Activated CD8-positive, alpha-beta T cell treated with anti-CD3 and anti-CD28 coated beads for 36 hours (primary cell): ENCODE measurements around the gene PLEKHJ1. TPM values are rescaled to one million over a fixed set of nuclear protein-coding genes. Genes with fewer than 3 reads are reported as not detected.
A peak's percentile ranks its signal among the peaks of the same experiment; 100 is the strongest.

Experiments used
- ATAC-seq: fragments of 200-7000 bp; cut with Tn5 transposase; one replicate; pipeline ENCODE4 v1.10.0; 2021; ENCODE audit warnings: mild to moderate bottlenecking, moderate library complexity
- CTCF ChIA-PET: fragments of 350-600 bp; sonication (Branson Sonifier 250); formaldehyde crosslinking; loops from one replicate; lab custom pipeline; 2021; ENCODE audit warnings: antibody characterized with exemption; lab: Charles Lee
- POLR2A ChIA-PET: fragments of 350-600 bp; sonication (Branson Sonifier 250); formaldehyde crosslinking; loops from one replicate; lab custom pipeline; 2021; ENCODE audit warnings: antibody characterized with exemption; lab: Charles Lee
- DNase-seq: peaks from one replicate; pipeline ENCODE4 v3.0.0-alpha.2; 2020
- H3K27ac Mint-ChIP-seq: one replicate; pipeline ENCODE4 v1.8.0; 2021; ENCODE audit warnings: mild to moderate bottlenecking, mixed read lengths
- H3K27me3 Mint-ChIP-seq: one replicate; pipeline ENCODE4 v1.8.0; 2021; ENCODE audit warnings: mixed read lengths
- H3K36me3 Mint-ChIP-seq: one replicate; pipeline ENCODE4 v1.8.0; 2021; ENCODE audit warnings: low read depth, mixed read lengths
- H3K4me1 Mint-ChIP-seq: one replicate; pipeline ENCODE4 v1.8.0; 2021; ENCODE audit warnings: low read depth, mixed read lengths
- H3K4me3 Mint-ChIP-seq: one replicate; pipeline ENCODE4 v1.8.0; 2021; ENCODE audit warnings: mild to moderate bottlenecking, moderate library complexity, mixed read lengths
- H3K9me3 Mint-ChIP-seq: one replicate; pipeline ENCODE4 v1.8.0; 2021; ENCODE audit warnings: mixed read lengths
- intact Hi-C: fragments of 100-400 bp; cut with micrococcal nuclease; formaldehyde crosslinking; loops from one replicate; pipeline ENCODE4 v1.10.0; 2022
- microRNA-seq: library from miRNA; unstranded; fragments of <30 nt; microRNA quantifications from one replicate; pipeline ENCODE4 v1.2.0, GENCODE V29; 2022; ENCODE audit warnings: borderline microRNAs expressed, borderline replicate concordance
- total RNA-seq, 2 experiments: library from RNA; stranded (reverse); gene quantifications; one replicate each; pipeline ENCODE4 v1.2.3, GENCODE V29; 2021
- TF ChIP-seq, protein P1 (sequence below): fragments of 200-600 bp; IDR thresholded peaks from one replicate; pipeline ENCODE4 v1.8.0; 2022; ENCODE audit warnings: antibody characterized with exemption, mild to moderate bottlenecking

Gene PLEKHJ1
- total RNA-seq, 2 experiments from 2014 or later, result 65.3 to 72.8 TPM

DNA sequence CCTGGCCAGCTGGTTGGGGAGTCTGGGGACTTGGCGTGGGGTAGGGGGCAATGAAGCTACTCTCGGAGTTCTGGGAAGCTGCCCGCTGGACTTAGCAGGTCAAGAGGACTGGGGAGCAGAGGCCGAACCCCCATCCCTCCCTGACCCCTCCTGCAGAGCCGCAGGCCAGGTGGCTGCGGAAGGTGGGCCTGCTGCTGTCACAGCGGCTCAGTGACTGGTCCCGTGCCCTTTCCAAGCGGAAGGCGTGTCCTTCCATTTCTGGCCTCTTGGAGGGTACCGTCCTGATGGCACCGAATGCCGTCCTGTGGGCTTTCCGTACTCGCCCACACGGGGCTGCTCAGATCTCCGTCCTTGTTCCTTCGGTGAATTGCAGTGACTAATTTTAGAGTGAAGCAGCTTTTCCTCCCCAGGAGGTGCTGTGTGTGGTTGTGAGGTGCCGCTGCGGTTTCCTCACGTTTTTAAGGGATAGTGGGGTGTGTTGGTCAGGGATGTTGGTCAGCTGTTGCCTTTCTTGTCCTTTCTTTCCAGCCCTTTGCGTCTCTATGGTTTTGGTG is 51.6 kb downstream of the PLEKHJ1 start:
- Mint-ChIP-seq H3K4me3 (no peak overlapping the region), H3K27me3 (no peaks in the 10 kb centered on the region), H3K27ac (no peak overlapping the region), H3K4me1 (peaks cover 11% of the 10 kb centered on the region), H3K9me3 (no peaks in the 10 kb centered on the region), H3K36me3 (peaks cover 39% of the 10 kb centered on the region)
- ChIA-PET CTCF (no interaction called here), POLR2A (interaction anchor here (1.0 kb wide), 1 partner anchor 45 kb away, joined by 4 read pairs; no protein-coding TSS in a partner anchor)
- no peak for DNase-seq
- TF ChIP-seq, protein P1, sequence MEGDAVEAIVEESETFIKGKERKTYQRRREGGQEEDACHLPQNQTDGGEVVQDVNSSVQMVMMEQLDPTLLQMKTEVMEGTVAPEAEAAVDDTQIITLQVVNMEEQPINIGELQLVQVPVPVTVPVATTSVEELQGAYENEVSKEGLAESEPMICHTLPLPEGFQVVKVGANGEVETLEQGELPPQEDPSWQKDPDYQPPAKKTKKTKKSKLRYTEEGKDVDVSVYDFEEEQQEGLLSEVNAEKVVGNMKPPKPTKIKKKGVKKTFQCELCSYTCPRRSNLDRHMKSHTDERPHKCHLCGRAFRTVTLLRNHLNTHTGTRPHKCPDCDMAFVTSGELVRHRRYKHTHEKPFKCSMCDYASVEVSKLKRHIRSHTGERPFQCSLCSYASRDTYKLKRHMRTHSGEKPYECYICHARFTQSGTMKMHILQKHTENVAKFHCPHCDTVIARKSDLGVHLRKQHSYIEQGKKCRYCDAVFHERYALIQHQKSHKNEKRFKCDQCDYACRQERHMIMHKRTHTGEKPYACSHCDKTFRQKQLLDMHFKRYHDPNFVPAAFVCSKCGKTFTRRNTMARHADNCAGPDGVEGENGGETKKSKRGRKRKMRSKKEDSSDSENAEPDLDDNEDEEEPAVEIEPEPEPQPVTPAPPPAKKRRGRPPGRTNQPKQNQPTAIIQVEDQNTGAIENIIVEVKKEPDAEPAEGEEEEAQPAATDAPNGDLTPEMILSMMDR, result no peak
- intact Hi-C loops, result no loop called here
- ATAC-seq, result no peak

Small RNA genes lying within 50 kb of the gene (microRNA-seq; reads per million reads assigned to microRNA genes)
- gene MIR1227 (3.9 reads per million, percentile 13 among the genes with 10 or more reads in this experiment), gene MIR4321 (not detected)

Other genes starting within 250 kb of the PLEKHJ1 start
- gene BTBD2, start 220.6 kb downstream of the PLEKHJ1 start, total RNA-seq, result 10 to 100 TPM; 36.5 to 44.6 TPM
- 100 to 1,000 TPM; 323 to 327 TPM for gene MKNK2, start 185.1 kb downstream of the PLEKHJ1 start, total RNA-seq
- 100 to 1,000 TPM; 175 to 185 TPM for gene MOB3A, start 140.0 kb downstream of the PLEKHJ1 start, total RNA-seq
- gene IZUMO4, start 139.4 kb downstream of the PLEKHJ1 start, total RNA-seq, result 10 to 100 TPM; 22.6 to 23.0 TPM
- 10 to 100 TPM; 73.7 to 74.1 TPM for gene AP3D1, start 84.8 kb downstream of the PLEKHJ1 start, total RNA-seq
- 10 to 100 TPM; 92.7 to 96.6 TPM for gene DOT1L, start 72.4 kb downstream of the PLEKHJ1 start, total RNA-seq
- gene SF3A2, start 495 bp upstream of the PLEKHJ1 start, total RNA-seq, result 100 to 1,000 TPM; 157 to 163 TPM
- 1 to 10 TPM; 4.5 to 6.1 TPM for gene AMH, start 13.0 kb upstream of the PLEKHJ1 start, total RNA-seq
- gene JSRP1, start 20.1 kb upstream of the PLEKHJ1 start, total RNA-seq, result 1 to 10 TPM; 1.0 TPM
- not detected for gene PEAK3, start 45.8 kb upstream of the PLEKHJ1 start, total RNA-seq
- under 1 TPM; 0.16 to 0.27 TPM for gene LINGO3, start 71.8 kb upstream of the PLEKHJ1 start, total RNA-seq
- gene LSM7, start 92.3 kb upstream of the PLEKHJ1 start, total RNA-seq, result 100 to 1,000 TPM; 154 to 162 TPM
- gene SPPL2B, start 92.4 kb upstream of the PLEKHJ1 start, total RNA-seq, result 10 to 100 TPM; 52.8 to 54.3 TPM
- not detected for gene TMPRSS9, start 123.9 kb upstream of the PLEKHJ1 start, total RNA-seq
- 100 to 1,000 TPM; 113 to 121 TPM for gene TIMM13, start 191.3 kb upstream of the PLEKHJ1 start, total RNA-seq
- 10 to 100 TPM; 90.9 to 96.3 TPM for gene LMNB2, start 220.6 kb upstream of the PLEKHJ1 start, total RNA-seq
- 100 to 1,000 TPM in 1 of 2 experiments, 10 to 100 TPM in 1; 98.3 to 102 TPM for gene GADD45B, start 239.8 kb upstream of the PLEKHJ1 start, total RNA-seq